ENCODE data around the gene MYB. TPM values are rescaled to one million over a fixed set of nuclear protein-coding genes. Genes with fewer than 3 reads are reported as not detected.

MYB gene
- total and polyA plus RNA-seq, 2 donors from 2014 or later: 1.3 TPM; not detected in 1

DNA sequence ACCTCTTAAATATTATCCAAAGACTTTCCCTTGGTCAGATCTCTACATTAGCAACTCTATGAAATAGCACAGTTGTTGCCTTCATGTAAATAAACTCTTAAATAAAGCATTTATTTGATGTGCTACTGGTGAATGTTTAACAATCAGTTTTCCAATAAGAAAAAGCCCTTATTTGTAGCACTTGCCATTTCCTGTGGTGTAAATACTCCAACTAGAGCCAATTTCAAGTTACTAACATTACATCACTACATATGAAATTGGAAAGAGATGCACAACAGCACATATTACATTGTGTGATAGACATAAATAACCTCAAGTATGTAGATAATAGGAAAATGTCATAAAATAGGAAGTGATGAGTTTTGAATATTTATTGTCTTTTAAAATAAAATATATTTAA, 5.0 kb upstream of the MYB start:
- Histone ChIP-seq H3K4me1 (ENCODE audit: control insufficient read depth in 2 of 3, insufficient read depth in 2 of 3, low read depth in 1 of 3, low read length in 3 of 3) (no peaks in the 10 kb centered on the region), H3K9me3 (ENCODE audit: control insufficient read depth in 2 of 3, insufficient read depth in 1 of 3, low read length in 3 of 3) (no peaks in the 10 kb centered on the region), H3K27ac (ENCODE audit: low read depth in 2 of 2, low read length in 2 of 2) (no peak overlapping the region), H3K36me3 (ENCODE audit: control insufficient read depth in 2 of 3, insufficient read depth in 3 of 3, low read length in 3 of 3) (no peaks in the 10 kb centered on the region), H3K27me3 (ENCODE audit: control insufficient read depth, insufficient read depth, low read length) (no peaks in the 10 kb centered on the region), H3K4me3 (ENCODE audit: low read length in 3 of 3) (no peak overlapping the region), H3K9ac (ENCODE audit: low read length in 3 of 3) (no peak overlapping the region)
- DNase-seq (no peak), FAIRE-seq (no peak)
- TF ChIP-seq, protein P1, sequence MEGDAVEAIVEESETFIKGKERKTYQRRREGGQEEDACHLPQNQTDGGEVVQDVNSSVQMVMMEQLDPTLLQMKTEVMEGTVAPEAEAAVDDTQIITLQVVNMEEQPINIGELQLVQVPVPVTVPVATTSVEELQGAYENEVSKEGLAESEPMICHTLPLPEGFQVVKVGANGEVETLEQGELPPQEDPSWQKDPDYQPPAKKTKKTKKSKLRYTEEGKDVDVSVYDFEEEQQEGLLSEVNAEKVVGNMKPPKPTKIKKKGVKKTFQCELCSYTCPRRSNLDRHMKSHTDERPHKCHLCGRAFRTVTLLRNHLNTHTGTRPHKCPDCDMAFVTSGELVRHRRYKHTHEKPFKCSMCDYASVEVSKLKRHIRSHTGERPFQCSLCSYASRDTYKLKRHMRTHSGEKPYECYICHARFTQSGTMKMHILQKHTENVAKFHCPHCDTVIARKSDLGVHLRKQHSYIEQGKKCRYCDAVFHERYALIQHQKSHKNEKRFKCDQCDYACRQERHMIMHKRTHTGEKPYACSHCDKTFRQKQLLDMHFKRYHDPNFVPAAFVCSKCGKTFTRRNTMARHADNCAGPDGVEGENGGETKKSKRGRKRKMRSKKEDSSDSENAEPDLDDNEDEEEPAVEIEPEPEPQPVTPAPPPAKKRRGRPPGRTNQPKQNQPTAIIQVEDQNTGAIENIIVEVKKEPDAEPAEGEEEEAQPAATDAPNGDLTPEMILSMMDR (IDR thresholded peaks at IDR 0.05; ENCODE audit: borderline replicate concordance, extremely low read depth, insufficient read depth): no peak
- intact Hi-C loops (cut with DNase I): no loop called here

DNA sequence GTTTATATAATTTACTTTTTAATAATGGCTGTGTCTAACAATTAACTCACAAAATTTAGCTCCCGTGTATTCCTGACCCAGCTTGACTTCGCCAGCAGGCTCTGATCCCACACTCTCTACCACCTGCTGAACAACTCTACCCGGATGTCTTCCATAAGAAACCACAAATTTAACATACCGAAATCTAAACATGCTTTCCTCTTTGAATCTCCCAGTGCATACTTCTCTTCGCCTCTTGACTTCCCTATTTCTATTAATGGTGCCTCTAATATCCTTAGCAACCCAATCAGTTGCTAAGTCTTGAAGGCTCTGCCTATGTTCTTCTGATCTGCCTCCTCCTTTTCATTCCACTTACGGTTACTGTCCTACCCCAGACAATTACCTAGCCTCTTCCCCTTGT, 4.6 kb upstream of the MYB start:
- intact Hi-C loops (cut with DNase I): no loop called here
- Histone ChIP-seq H3K4me1 (ENCODE audit: control insufficient read depth in 2 of 3, insufficient read depth in 2 of 3, low read depth in 1 of 3, low read length in 3 of 3) (no peaks in the 10 kb centered on the region), H3K9me3 (ENCODE audit: control insufficient read depth in 2 of 3, insufficient read depth in 1 of 3, low read length in 3 of 3) (no peaks in the 10 kb centered on the region), H3K27ac (ENCODE audit: low read depth in 2 of 2, low read length in 2 of 2) (no peak overlapping the region), H3K27me3 (ENCODE audit: control insufficient read depth, insufficient read depth, low read length) (no peaks in the 10 kb centered on the region), H3K36me3 (ENCODE audit: control insufficient read depth in 2 of 3, insufficient read depth in 3 of 3, low read length in 3 of 3) (no peaks in the 10 kb centered on the region), H3K9ac (ENCODE audit: low read length in 3 of 3) (no peak overlapping the region), H3K4me3 (ENCODE audit: low read length in 3 of 3) (no peak overlapping the region)
- TF ChIP-seq, protein P1 (IDR thresholded peaks at IDR 0.05; ENCODE audit: borderline replicate concordance, extremely low read depth, insufficient read depth): no peak
- DNase-seq: no peak
- no peak for FAIRE-seq

DNA sequence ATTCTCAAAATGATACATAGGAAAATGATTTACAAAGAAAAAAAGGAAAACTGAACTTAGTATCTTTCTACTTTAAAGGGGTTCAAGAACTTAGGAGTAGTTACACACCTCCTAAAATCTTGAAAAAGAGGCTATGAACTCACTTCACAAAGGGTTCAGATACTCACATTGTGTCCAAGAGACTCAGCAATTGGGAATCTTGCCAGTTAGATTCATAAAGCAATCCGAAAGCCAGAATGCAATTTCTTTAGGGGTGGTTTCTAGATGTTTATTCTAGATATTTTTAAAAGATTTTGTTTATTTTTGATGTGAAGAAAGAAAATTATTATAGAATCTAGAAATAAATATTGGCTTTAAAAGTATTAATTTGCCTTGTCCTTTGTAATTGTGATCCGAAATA, 1.7 kb upstream of the MYB start:
- peaks cover 5% of the 10 kb centered on the region for H3K27me3 ChIP-seq (ENCODE audit: control insufficient read depth, insufficient read depth, low read length)
- peaks cover 0 to 14% (median 8%) of the 10 kb centered on the region in 3 donors for H3K4me1 ChIP-seq (ENCODE audit: control insufficient read depth in 2 of 3, insufficient read depth in 2 of 3, low read depth in 1 of 3, low read length in 3 of 3)
- H3K36me3 ChIP-seq (ENCODE audit: control insufficient read depth in 2 of 3, insufficient read depth in 3 of 3, low read length in 3 of 3): no peaks in the 10 kb centered on the region
- no peaks in the 10 kb centered on the region for H3K9me3 ChIP-seq (ENCODE audit: control insufficient read depth in 2 of 3, insufficient read depth in 1 of 3, low read length in 3 of 3)
- TF ChIP-seq, protein P1 (IDR thresholded peaks at IDR 0.05; ENCODE audit: borderline replicate concordance, extremely low read depth, insufficient read depth): no peak
- DNase-seq (no peak), FAIRE-seq (no peak)
- no peak overlapping the region for H3K4me3 ChIP-seq (ENCODE audit: low read length in 3 of 3)
- no peak overlapping the region for H3K27ac ChIP-seq (ENCODE audit: low read depth in 2 of 2, low read length in 2 of 2)
- intact Hi-C loops (cut with DNase I): no loop called here
- H3K9ac ChIP-seq (ENCODE audit: low read length in 3 of 3): no peak overlapping the region

DNA sequence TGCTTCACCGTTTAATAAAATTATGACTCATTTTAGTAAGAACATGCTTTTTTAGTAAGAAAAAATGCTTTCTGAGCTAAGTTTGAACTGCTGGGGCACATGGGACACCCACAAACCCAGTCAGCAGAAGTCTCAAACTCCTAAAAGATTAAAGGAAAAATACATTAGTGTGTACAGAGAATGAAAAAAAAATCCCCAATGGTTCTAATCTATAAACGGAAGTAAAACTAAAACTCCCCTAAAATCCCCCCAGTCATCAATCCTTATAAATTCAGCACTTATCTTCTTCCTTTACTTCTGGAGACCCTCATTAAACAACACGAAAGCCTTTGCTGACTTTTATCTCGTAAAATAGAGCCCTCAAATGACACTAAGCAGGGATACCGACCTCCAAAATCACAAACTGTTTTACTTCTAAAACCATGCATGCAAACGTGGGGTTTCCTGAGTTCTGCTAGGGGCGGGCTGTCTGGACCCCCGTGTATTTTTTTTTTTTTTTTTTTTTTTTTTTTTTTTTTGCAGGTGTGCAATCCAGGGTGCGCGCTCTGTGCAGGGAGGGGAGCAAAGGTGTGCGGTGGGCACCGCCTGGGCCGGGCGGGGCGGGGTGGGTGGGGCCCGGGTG, 1.1 kb upstream of the MYB start:
- H3K9ac ChIP-seq (ENCODE audit: low read length in 3 of 3): no peak overlapping the region
- peaks cover 5% of the 10 kb centered on the region for H3K27me3 ChIP-seq (ENCODE audit: control insufficient read depth, insufficient read depth, low read length)
- peaks cover 0 to 14% (median 8%) of the 10 kb centered on the region in 3 donors for H3K4me1 ChIP-seq (ENCODE audit: control insufficient read depth in 2 of 3, insufficient read depth in 2 of 3, low read depth in 1 of 3, low read length in 3 of 3)
- DNase-seq: peak in 1 of 5 donors; percentile 73
- TF ChIP-seq, protein P1 (IDR thresholded peaks at IDR 0.05; ENCODE audit: borderline replicate concordance, extremely low read depth, insufficient read depth): no peak
- H3K27ac ChIP-seq (ENCODE audit: low read depth in 2 of 2, low read length in 2 of 2): no peak overlapping the region
- intact Hi-C loops (cut with DNase I): no loop called here
- no peaks in the 10 kb centered on the region for H3K9me3 ChIP-seq (ENCODE audit: control insufficient read depth in 2 of 3, insufficient read depth in 1 of 3, low read length in 3 of 3)
- H3K4me3 ChIP-seq (ENCODE audit: low read length in 3 of 3): no peak overlapping the region
- FAIRE-seq: no peak
- no peaks in the 10 kb centered on the region for H3K36me3 ChIP-seq (ENCODE audit: control insufficient read depth in 2 of 3, insufficient read depth in 3 of 3, low read length in 3 of 3)
